AG09319 (cell line): ENCODE data around the gene RAD51D.

Source experiments
- DNase-seq: peaks from one replicate; pipeline ENCODE4 v3.0.0-alpha.2; 2010; ENCODE audit warnings: low read depth; ENCODE audit errors: extremely low read depth
- TF ChIP-seq, protein P1 (sequence below): IDR thresholded peaks from 2 replicates; pipeline ENCODE4 v1.5.1; 2011; ENCODE audit warnings: low read depth, mild to moderate bottlenecking, inconsistent platforms, low read length, moderate library complexity

Gene RAD51D

DNA sequence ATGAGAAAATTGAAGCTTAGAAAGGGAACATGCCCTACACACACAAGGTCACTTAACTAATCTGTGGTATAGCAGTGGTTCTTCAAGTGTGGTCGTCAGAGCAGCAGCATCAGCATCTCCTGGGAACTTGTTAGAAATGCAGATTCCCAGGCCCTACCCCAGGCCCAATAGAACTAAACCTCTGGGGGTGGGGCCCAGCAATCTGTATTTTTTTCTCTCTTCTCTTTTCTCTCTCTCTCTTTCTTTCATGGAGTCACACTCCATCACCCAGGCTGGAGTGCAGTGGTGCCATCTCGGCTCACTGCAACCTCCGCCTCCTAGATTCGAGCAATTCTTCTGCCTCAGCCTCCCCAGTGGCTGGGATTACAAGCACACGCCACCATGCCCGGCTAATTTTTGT lies 18.6 kb upstream of the RAD51D start:
- DNase-seq, result no peak
- TF ChIP-seq, protein P1, sequence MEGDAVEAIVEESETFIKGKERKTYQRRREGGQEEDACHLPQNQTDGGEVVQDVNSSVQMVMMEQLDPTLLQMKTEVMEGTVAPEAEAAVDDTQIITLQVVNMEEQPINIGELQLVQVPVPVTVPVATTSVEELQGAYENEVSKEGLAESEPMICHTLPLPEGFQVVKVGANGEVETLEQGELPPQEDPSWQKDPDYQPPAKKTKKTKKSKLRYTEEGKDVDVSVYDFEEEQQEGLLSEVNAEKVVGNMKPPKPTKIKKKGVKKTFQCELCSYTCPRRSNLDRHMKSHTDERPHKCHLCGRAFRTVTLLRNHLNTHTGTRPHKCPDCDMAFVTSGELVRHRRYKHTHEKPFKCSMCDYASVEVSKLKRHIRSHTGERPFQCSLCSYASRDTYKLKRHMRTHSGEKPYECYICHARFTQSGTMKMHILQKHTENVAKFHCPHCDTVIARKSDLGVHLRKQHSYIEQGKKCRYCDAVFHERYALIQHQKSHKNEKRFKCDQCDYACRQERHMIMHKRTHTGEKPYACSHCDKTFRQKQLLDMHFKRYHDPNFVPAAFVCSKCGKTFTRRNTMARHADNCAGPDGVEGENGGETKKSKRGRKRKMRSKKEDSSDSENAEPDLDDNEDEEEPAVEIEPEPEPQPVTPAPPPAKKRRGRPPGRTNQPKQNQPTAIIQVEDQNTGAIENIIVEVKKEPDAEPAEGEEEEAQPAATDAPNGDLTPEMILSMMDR, result no peak

- no peak for DNase-seq
- TF ChIP-seq, protein P1, result no peak
These were observed 15.7 kb upstream of the RAD51D start for GRCh38 chr17:35135322-35135721.

- TF ChIP-seq, protein P1, result no peak
- no peak for DNase-seq
These were observed 13.3 kb upstream of the RAD51D start for GRCh38 chr17:35132816-35133550.

DNA sequence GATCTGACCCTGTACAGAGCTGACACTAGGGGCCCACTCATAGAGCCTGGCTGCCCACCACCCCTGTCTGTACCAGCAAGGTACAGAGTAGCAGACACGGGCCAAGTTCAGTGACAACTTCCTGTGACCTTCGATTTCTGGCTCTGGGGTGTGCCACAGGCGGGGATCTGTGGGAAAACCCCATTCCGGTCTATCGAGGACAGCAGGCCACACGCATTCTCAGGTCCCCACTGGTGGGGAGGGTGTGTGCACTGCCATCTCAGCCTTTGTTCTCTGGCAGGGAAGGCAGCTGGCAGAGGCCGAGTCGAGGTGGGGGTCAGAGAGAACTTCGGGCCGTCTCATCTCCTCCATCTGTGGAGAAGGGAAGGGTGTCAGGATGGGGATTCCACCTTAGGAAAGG lies 12.4 kb upstream of the RAD51D start:
- DNase-seq, result no peak
- TF ChIP-seq, protein P1, result no peak

DNA sequence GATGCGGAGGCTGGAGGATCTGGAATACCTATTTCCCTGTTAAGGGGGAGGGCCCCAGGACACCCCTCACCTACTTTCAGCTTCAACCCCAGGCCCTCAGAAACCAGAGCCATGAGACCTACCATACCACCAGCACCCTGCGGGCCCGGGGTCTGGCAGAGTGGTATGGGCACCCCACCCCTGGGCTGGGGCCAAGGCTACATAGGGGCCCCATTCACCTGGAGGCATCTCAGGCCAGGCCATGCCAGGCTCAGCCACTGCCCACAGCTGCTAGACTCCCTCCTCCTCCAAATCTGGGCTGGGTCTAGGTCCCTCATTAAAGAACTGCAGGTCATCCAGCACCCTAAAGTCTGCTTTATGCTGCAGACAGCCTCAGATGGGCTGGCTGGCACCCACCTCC lies 10.7 kb upstream of the RAD51D start:
- DNase-seq, result no peak
- TF ChIP-seq, protein P1, result no peak

- TF ChIP-seq, protein P1, result no peak
- no peak for DNase-seq
These were observed 10.3 kb upstream of the RAD51D start for GRCh38 chr17:35129973-35130351.

- DNase-seq, result no peak
- TF ChIP-seq, protein P1, result no peak
These were observed 9.7 kb upstream of the RAD51D start for GRCh38 chr17:35129154-35129972.
